Sigmoid colon (tissue), 7 donors: ENCODE data around the gene ERI3. TPM values are rescaled to one million over a fixed set of nuclear protein-coding genes. Genes with fewer than 3 reads are reported as not detected.
A peak's percentile ranks its signal among the peaks of the same experiment; 100 is the strongest.

Experiments
- DNase-seq: peaks from one replicate; pipeline ENCODE4 v3.0.0-alpha.2; 2019
- H3K27ac ChIP-seq, 4 donors: fragments of 200-600 bp; sonication (generic); one replicate each; pipeline ENCODE4 v1.5.1; 2016 to 2019; ENCODE audit warnings: mild to moderate bottlenecking in 1 of 4
- H3K27me3 ChIP-seq, 3 donors: fragments of 200-600 bp; sonication (generic); one replicate each; pipeline ENCODE4 v1.5.1; 2019; ENCODE audit warnings: mild to moderate bottlenecking in 1 of 3
- H3K36me3 ChIP-seq, 4 donors: fragments of 200-600 bp; sonication (generic); one replicate each; pipeline ENCODE4 v1.5.1; 2016 to 2019
- H3K4me1 ChIP-seq, 4 donors: fragments of 200-600 bp; sonication (generic); one replicate each; pipeline ENCODE4 v1.5.1; 2017 to 2019
- H3K4me3 ChIP-seq, 4 donors: fragments of 200-600 bp; sonication (generic); one replicate each; pipeline ENCODE4 v1.5.1; 2017 to 2019; ENCODE audit warnings: mild to moderate bottlenecking in 2 of 4, moderate library complexity in 1 of 4
- H3K9me3 ChIP-seq, 4 donors: fragments of 200-600 bp in 3 of 4; sonication (generic) in 3 of 4; one replicate each; pipeline versions ENCODE4 v1.5.1 to v1.6.1; 2013 to 2019
- CTCF ChIP-seq, 4 experiments: fragments of 450-650 bp in 3 of 4; fragments of 200-600 bp in 1 of 4; IDR thresholded peaks; one replicate each; pipeline ENCODE4 v1.5.1; 2016 to 2019; ENCODE audit warnings: antibody characterized with exemption in 4 of 4, mild to moderate bottlenecking in 3 of 4, moderate library complexity in 2 of 4
- EP300 ChIP-seq, 4 donors: sonication (generic); formaldehyde crosslinking; IDR thresholded peaks; one replicate each; pipeline ENCODE4 v1.6.1; 2017; ENCODE audit warnings: antibody characterized with exemption in 4 of 4
- POLR2A ChIP-seq, 2 donors: fragments of 450-650 bp; IDR thresholded peaks; one replicate each; pipeline ENCODE4 v1.6.1; 2016; ENCODE audit warnings: antibody characterized with exemption in 2 of 2, mild to moderate bottlenecking in 2 of 2, moderate library complexity in 2 of 2
- POLR2AphosphoS5 ChIP-seq, 4 donors: sonication (generic); formaldehyde crosslinking; IDR thresholded peaks; one replicate each; pipeline ENCODE4 v1.6.1; 2017; ENCODE audit warnings: antibody characterized with exemption in 4 of 4
- whole genome bisulfite sequencing, 2 donors: extraction: QIAGEN DNeasy Blood & Tissue Kit; methylation state at CpG; one replicate each; pipeline ENCODE4 v1.1.7; 2013; 5-methylcytosine and 5-hydroxymethylcytosine counted together
- intact Hi-C: fragments of 100-400 bp; cut with DNase I; formaldehyde crosslinking; loops from one replicate; pipeline ENCODE4 v1.15.1; 2023
- polyA plus RNA-seq, 3 donors: library from polyadenylated mRNA; stranded (reverse); fragments of 200-250 nt; gene quantifications; one replicate each; pipeline ENCODE4 v1.2.3, GENCODE V29; 2013
- total RNA-seq, 4 donors: library from RNA; depleted of rRNA; stranded (reverse); fragments of >200 nt; gene quantifications; one replicate each; pipeline ENCODE4 v1.1.0, GENCODE V29; 2016
- donor health status: healthy with polysubstance abuse.
- donor health status: Bipolar disorder and iron deficiency.
- donor health status: healthy.

Gene ERI3
- total and polyA plus RNA-seq, 7 donors, result 25.6 to 88.3 (median 40.3) TPM

- Histone ChIP-seq H3K4me1 (peaks cover 0 to 51% (median 45%) of the 10 kb centered on the region in 4 donors), H3K4me3 (no peak overlapping the region), H3K27ac (peak overlapping the region; percentile 75 to 93 (median 86)), H3K27me3 (no peaks in the 10 kb centered on the region), H3K9me3 (no peaks in the 10 kb centered on the region), H3K36me3 (peaks cover 0 to 5% (median 0%) of the 10 kb centered on the region in 4 donors)
- intact Hi-C loops, result loop anchor here (1.0 to 2.0 kb wide), 2 partner anchors 21 to 26 kb away; partner anchors contain the start of gene DMAP1
- TF ChIP-seq EP300 (IDR thresholded peaks at IDR 0.05) (no peak), POLR2A (IDR thresholded peaks at IDR 0.05) (no peak), POLR2AphosphoS5 (IDR thresholded peaks at IDR 0.05) (no peak), CTCF (IDR thresholded peaks at IDR 0.05) (no peak)
- no peak for DNase-seq
- WGBS, 2 donors, result 69 to 78% methylated on average over 4 of the region's 4 CpGs
These were observed 116.4 kb downstream of the ERI3 start for GRCh38 chr1:44238660-44239059.

GRCh38 chr1:44237721-44238457 lies 117.2 kb downstream of the ERI3 start:
- intact Hi-C loops, result loop anchor here (1.0 to 2.0 kb wide), 2 partner anchors 21 to 25 kb away; partner anchors contain the start of gene DMAP1
- WGBS, 2 donors, result 15 to 37% methylated on average over 33 of the region's 33 CpGs
- peaks cover 0 to 51% (median 45%) of the 10 kb centered on the region in 4 donors for H3K4me1 ChIP-seq
- H3K4me3 ChIP-seq, result peak overlapping the region in 2 of 4 donors; percentile 8 to 16
- peak; percentile 68 to 81 (median 74) for TF ChIP-seq CTCF (IDR thresholded peaks at IDR 0.05)
- peak; percentile 75 to 85 (median 82) for TF ChIP-seq POLR2AphosphoS5 (IDR thresholded peaks at IDR 0.05)
- TF ChIP-seq POLR2A (IDR thresholded peaks at IDR 0.05), result no peak
- TF ChIP-seq EP300 (IDR thresholded peaks at IDR 0.05), result peak in 2 of 4 donors; percentile 68 to 76
- peak overlapping the region; percentile 75 to 93 (median 86) for H3K27ac ChIP-seq
- H3K9me3 ChIP-seq, result no peaks in the 10 kb centered on the region
- no peaks in the 10 kb centered on the region for H3K36me3 ChIP-seq
- no peaks in the 10 kb centered on the region for H3K27me3 ChIP-seq
- peak; percentile 94 for DNase-seq

GRCh38 chr1:44236490-44237272 lies 118.4 kb downstream of the ERI3 start:
- 81 to 87% methylated on average over 8 of the region's 8 CpGs for WGBS, 2 donors
- Histone ChIP-seq H3K27me3 (no peaks in the 10 kb centered on the region), H3K9me3 (no peaks in the 10 kb centered on the region), H3K27ac (peak overlapping the region in 2 of 4 donors; percentile 90 to 93), H3K4me1 (peaks cover 0 to 51% (median 45%) of the 10 kb centered on the region in 4 donors), H3K4me3 (no peak overlapping the region), H3K36me3 (peaks cover 0 to 11% (median 0%) of the 10 kb centered on the region in 4 donors)
- TF ChIP-seq CTCF (IDR thresholded peaks at IDR 0.05) (no peak), POLR2A (IDR thresholded peaks at IDR 0.05) (no peak), POLR2AphosphoS5 (IDR thresholded peaks at IDR 0.05) (no peak), EP300 (IDR thresholded peaks at IDR 0.05) (no peak)
- peak; percentile 58 for DNase-seq
- intact Hi-C loops, result no loop called here

- DNase-seq, result no peak
- peaks cover 0 to 43% (median 40%) of the 10 kb centered on the region in 4 donors for H3K4me1 ChIP-seq
- intact Hi-C loops, result no loop called here
- H3K4me3 ChIP-seq, result no peak overlapping the region
- H3K27ac ChIP-seq, result no peak overlapping the region
- no peak for TF ChIP-seq EP300 (IDR thresholded peaks at IDR 0.05)
- TF ChIP-seq POLR2AphosphoS5 (IDR thresholded peaks at IDR 0.05), result no peak
- TF ChIP-seq CTCF (IDR thresholded peaks at IDR 0.05), result no peak
- no peak for TF ChIP-seq POLR2A (IDR thresholded peaks at IDR 0.05)
- H3K36me3 ChIP-seq, result peaks cover 0 to 15% (median 0%) of the 10 kb centered on the region in 4 donors
- H3K27me3 ChIP-seq, result no peaks in the 10 kb centered on the region
- no peaks in the 10 kb centered on the region for H3K9me3 ChIP-seq
- 95% methylated on average over 5 of the region's 5 CpGs for WGBS, 2 donors
These were observed 119.2 kb downstream of the ERI3 start for GRCh38 chr1:44235808-44236207.
